ENCODE data around the gene HSD17B11. TPM values are rescaled to one million over a fixed set of nuclear protein-coding genes. Genes with fewer than 3 reads are reported as not detected.
"Not testable (repeated sequence)": the region's sequence is repeated elsewhere in the genome, so short reads cannot be mapped to it uniquely, and the experiment has no call there.

The HSD17B11 gene
- total and polyA plus RNA-seq, 2 donors (not counting 1 experiment from before 2014, with no cell fraction given): 60.5 to 64.1 TPM

DNA sequence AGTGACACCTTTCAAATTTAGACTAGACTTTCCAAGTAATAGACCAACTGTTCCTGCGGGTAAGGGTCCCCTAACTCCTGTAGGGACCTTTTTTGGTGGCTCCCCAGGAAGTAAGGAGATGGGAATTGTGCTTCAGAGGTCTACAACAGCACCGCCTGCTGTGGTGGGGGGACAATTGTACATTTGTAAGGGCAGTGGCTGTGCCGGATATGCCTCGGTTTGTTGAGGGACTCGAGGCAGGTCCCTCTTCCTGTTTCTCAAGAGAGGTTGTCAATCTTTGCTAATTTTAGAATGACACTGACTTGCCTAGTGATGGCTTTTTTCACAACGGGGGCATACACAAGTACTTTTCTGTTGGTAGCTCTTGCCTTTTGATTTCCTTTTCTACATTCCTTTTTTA, 15.5 kb upstream of the HSD17B11 start:
- H3K9me3 ChIP-seq (ENCODE audit: control insufficient read depth, insufficient read depth, low read depth, low read length): no peaks in the 10 kb centered on the region
- H3K4me3 ChIP-seq (replicated peaks in 1 of 4; ENCODE audit: control extremely low read depth in 1 of 4, insufficient read depth in 1 of 4, low read depth in 3 of 4, low read length in 4 of 4): no peak overlapping the region
- no peaks in the 10 kb centered on the region for H3K27me3 ChIP-seq (ENCODE audit: control insufficient read depth, insufficient read depth, low read length)
- no peaks in the 10 kb centered on the region for H3K36me3 ChIP-seq (ENCODE audit: control insufficient read depth, insufficient read depth, low read length)
- no peaks in the 10 kb centered on the region for H3K4me1 ChIP-seq (ENCODE audit: control insufficient read depth, extremely low read depth, insufficient read depth, low read length)
- no peaks in the 10 kb centered on the region for H3K79me2 ChIP-seq (ENCODE audit: control insufficient read depth, insufficient read depth, low read length)
- H4K20me1 ChIP-seq (ENCODE audit: control insufficient read depth, extremely low read depth, insufficient read depth, low read length): no peaks in the 10 kb centered on the region
- H3K9ac ChIP-seq (ENCODE audit: insufficient read depth, low read length): no peak overlapping the region
- no peak for DNase-seq (ENCODE audit: low read depth in 2 of 2)
- no peak overlapping the region for H2AFZ ChIP-seq (ENCODE audit: low read length)
- no peak for TF ChIP-seq EZH2 (IDR thresholded peaks at IDR 0.05; ENCODE audit: low read length, missing control alignments)
- H3K27ac ChIP-seq (ENCODE audit: insufficient read depth, low read length): no peak overlapping the region
- no peak overlapping the region for H3K4me2 ChIP-seq (ENCODE audit: extremely low read depth, insufficient read depth, low read length)

DNA sequence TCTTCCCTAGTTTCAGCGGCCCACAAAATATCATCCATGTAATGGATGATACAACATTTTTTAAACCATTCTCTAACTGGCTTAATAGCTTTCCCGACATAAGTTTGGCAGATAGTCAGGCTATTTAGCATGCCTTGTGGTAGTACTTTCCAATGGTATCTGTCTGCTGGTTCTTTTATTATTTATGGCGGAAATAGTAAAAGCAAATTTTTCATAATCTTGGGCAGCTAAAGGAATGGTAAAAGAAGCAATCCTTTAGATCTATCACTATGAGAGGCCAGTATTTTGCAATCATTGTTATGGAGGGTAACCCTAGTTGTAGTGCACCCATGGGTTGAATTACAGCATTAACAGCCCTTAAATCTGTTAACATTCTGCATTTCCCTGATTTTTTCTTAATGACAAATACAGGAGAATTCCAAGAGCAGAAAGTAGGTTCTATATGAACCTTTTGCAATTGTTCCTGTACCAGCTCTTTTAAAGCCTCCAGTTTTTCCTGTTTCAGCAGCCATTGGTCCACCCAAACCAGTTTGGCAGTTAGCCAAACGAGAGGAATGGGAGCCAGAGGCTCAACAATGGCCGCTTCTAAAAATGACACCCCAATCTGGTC, 14.3 kb upstream of the HSD17B11 start:
- Histone ChIP-seq H3K79me2 (ENCODE audit: control insufficient read depth, insufficient read depth, low read length) (no peaks in the 10 kb centered on the region), H3K4me1 (ENCODE audit: control insufficient read depth, extremely low read depth, insufficient read depth, low read length) (no peaks in the 10 kb centered on the region), H3K27ac (ENCODE audit: insufficient read depth, low read length) (no peak overlapping the region), H3K4me3 (replicated peaks in 1 of 4; ENCODE audit: control extremely low read depth in 1 of 4, insufficient read depth in 1 of 4, low read depth in 3 of 4, low read length in 4 of 4) (no peak overlapping the region), H3K9ac (ENCODE audit: insufficient read depth, low read length) (no peak overlapping the region), H3K36me3 (ENCODE audit: control insufficient read depth, insufficient read depth, low read length) (no peaks in the 10 kb centered on the region), H3K4me2 (ENCODE audit: extremely low read depth, insufficient read depth, low read length) (no peak overlapping the region), H3K27me3 (ENCODE audit: control insufficient read depth, insufficient read depth, low read length) (no peaks in the 10 kb centered on the region), H2AFZ (ENCODE audit: low read length) (no peak overlapping the region), H3K9me3 (ENCODE audit: control insufficient read depth, insufficient read depth, low read depth, low read length) (no peaks in the 10 kb centered on the region), H4K20me1 (ENCODE audit: control insufficient read depth, extremely low read depth, insufficient read depth, low read length) (no peaks in the 10 kb centered on the region)
- peak in 1 of 2 donors; percentile 48 for DNase-seq (ENCODE audit: low read depth in 2 of 2)
- TF ChIP-seq EZH2 (IDR thresholded peaks at IDR 0.05; ENCODE audit: low read length, missing control alignments): no peak
- TF ChIP-seq, protein P1, sequence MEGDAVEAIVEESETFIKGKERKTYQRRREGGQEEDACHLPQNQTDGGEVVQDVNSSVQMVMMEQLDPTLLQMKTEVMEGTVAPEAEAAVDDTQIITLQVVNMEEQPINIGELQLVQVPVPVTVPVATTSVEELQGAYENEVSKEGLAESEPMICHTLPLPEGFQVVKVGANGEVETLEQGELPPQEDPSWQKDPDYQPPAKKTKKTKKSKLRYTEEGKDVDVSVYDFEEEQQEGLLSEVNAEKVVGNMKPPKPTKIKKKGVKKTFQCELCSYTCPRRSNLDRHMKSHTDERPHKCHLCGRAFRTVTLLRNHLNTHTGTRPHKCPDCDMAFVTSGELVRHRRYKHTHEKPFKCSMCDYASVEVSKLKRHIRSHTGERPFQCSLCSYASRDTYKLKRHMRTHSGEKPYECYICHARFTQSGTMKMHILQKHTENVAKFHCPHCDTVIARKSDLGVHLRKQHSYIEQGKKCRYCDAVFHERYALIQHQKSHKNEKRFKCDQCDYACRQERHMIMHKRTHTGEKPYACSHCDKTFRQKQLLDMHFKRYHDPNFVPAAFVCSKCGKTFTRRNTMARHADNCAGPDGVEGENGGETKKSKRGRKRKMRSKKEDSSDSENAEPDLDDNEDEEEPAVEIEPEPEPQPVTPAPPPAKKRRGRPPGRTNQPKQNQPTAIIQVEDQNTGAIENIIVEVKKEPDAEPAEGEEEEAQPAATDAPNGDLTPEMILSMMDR (conservative IDR thresholded peaks at IDR 0.05 in 1 of 2, IDR thresholded peaks at IDR 0.05 in 1 of 2; ENCODE audit: low read depth in 1 of 2, low read length in 2 of 2): no peak

DNA sequence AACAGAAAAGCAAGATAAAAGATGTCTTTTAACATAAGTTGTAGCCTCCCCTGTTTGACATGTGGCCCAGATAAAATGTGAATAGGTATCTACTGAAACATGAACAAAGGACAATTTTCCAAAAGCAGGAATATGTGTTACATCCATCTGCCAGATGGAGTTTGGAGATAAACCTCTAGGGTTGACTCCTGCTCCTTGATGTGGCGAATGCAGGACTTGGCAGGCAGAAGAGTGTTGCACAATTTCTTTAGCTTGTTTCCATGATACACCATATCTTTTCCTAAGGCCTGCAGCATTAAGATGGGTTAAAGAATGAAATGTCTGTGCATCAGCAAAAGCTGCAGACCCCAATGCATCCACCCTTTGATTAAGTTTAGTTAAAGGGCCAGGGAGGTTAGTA, 12.7 kb upstream of the HSD17B11 start:
- H3K36me3 ChIP-seq (ENCODE audit: control insufficient read depth, insufficient read depth, low read length); H3K27me3 ChIP-seq (ENCODE audit: control insufficient read depth, insufficient read depth, low read length); H4K20me1 ChIP-seq (ENCODE audit: control insufficient read depth, extremely low read depth, insufficient read depth, low read length); H3K9me3 ChIP-seq (ENCODE audit: control insufficient read depth, insufficient read depth, low read depth, low read length); H3K4me1 ChIP-seq (ENCODE audit: control insufficient read depth, extremely low read depth, insufficient read depth, low read length); H3K27ac ChIP-seq (ENCODE audit: insufficient read depth, low read length); H3K4me3 ChIP-seq (replicated peaks in 1 of 4; ENCODE audit: control extremely low read depth in 1 of 4, insufficient read depth in 1 of 4, low read depth in 3 of 4, low read length in 4 of 4); H2AFZ ChIP-seq (ENCODE audit: low read length); H3K9ac ChIP-seq (ENCODE audit: insufficient read depth, low read length); H3K79me2 ChIP-seq (ENCODE audit: control insufficient read depth, insufficient read depth, low read length); H3K4me2 ChIP-seq (ENCODE audit: extremely low read depth, insufficient read depth, low read length): not testable (repeated sequence)
- DNase-seq (ENCODE audit: low read depth in 2 of 2): peak; percentile 39 to 68

DNA sequence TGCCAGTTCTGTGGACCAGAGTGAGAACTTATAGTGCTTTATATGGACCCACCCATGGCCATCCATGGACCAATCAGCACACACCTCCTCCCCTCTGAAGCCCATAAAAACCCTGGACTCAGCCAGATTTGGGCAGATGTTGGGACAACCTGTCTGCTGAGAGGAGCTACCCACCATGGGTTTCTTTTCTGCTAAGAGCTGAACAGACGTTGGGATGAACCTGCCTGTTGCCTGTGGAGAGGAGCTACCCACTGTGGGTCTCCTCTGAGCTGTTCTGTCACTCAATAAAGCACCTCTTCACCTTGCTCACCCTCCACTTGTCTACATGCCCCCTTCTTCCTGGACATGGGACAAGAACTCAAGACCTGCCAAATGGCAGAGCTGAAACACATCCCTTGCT, 9.0 kb upstream of the HSD17B11 start:
- Histone ChIP-seq H3K4me2 (ENCODE audit: extremely low read depth, insufficient read depth, low read length) (no peak overlapping the region), H3K27me3 (ENCODE audit: control insufficient read depth, insufficient read depth, low read length) (no peaks in the 10 kb centered on the region), H3K4me1 (ENCODE audit: control insufficient read depth, extremely low read depth, insufficient read depth, low read length) (no peaks in the 10 kb centered on the region), H3K9ac (ENCODE audit: insufficient read depth, low read length) (no peak overlapping the region), H3K4me3 (replicated peaks in 1 of 4; ENCODE audit: control extremely low read depth in 1 of 4, insufficient read depth in 1 of 4, low read depth in 3 of 4, low read length in 4 of 4) (no peak overlapping the region), H4K20me1 (ENCODE audit: control insufficient read depth, extremely low read depth, insufficient read depth, low read length) (no peaks in the 10 kb centered on the region), H3K27ac (ENCODE audit: insufficient read depth, low read length) (no peak overlapping the region), H3K9me3 (ENCODE audit: control insufficient read depth, insufficient read depth, low read depth, low read length) (no peaks in the 10 kb centered on the region), H2AFZ (ENCODE audit: low read length) (no peak overlapping the region), H3K36me3 (ENCODE audit: control insufficient read depth, insufficient read depth, low read length) (no peaks in the 10 kb centered on the region), H3K79me2 (ENCODE audit: control insufficient read depth, insufficient read depth, low read length) (no peaks in the 10 kb centered on the region)
- no peak for DNase-seq (ENCODE audit: low read depth in 2 of 2)
- TF ChIP-seq EZH2 (IDR thresholded peaks at IDR 0.05; ENCODE audit: low read length, missing control alignments): no peak
- TF ChIP-seq, protein P1 (conservative IDR thresholded peaks at IDR 0.05 in 1 of 2, IDR thresholded peaks at IDR 0.05 in 1 of 2; ENCODE audit: low read depth in 1 of 2, low read length in 2 of 2): no peak

Measured in fibroblast of lung (primary cell).